Spleen (tissue), 11 donors: ENCODE measurements around the gene PLXNA2. TPM values are rescaled to one million over a fixed set of nuclear protein-coding genes. Genes with fewer than 3 reads are reported as not detected.

Source experiments
- DNase-seq: peaks from one replicate; pipeline ENCODE4 v3.0.0-alpha.2; 2020
- H3K27ac ChIP-seq, 8 donors: fragments of 200-600 bp; sonication (generic) in 7 of 8; 1 replicate in 4 of 8; 2 replicates in 4 of 8; pipeline versions ENCODE4 v1.5.0 to v1.8.0; 2016 to 2021; ENCODE audit warnings: inconsistent platforms in 4 of 8, mild to moderate bottlenecking in 4 of 8, moderate library complexity in 1 of 8
- H3K27me3 ChIP-seq, 7 donors: fragments of 200-600 bp; sonication (generic) in 6 of 7; replicated peaks in 1 of 7; 1 replicate in 4 of 7; 2 replicates in 3 of 7; pipeline versions ENCODE4 v1.5.0 to v1.8.0; 2016 to 2021; ENCODE audit warnings: inconsistent platforms in 3 of 7, mild to moderate bottlenecking in 1 of 7
- H3K36me3 ChIP-seq, 6 donors: fragments of 200-600 bp; sonication (generic) in 5 of 6; 1 replicate in 4 of 6; 2 replicates in 2 of 6; pipeline versions ENCODE4 v1.5.0 to v1.8.0; 2016 to 2021; ENCODE audit warnings: inconsistent platforms in 2 of 6
- H3K4me1 ChIP-seq, 6 donors: fragments of 200-600 bp; sonication (generic) in 5 of 6; 1 replicate in 3 of 6; 2 replicates in 3 of 6; pipeline versions ENCODE4 v1.5.0 to v1.8.0; 2016 to 2021; ENCODE audit warnings: inconsistent platforms in 3 of 6
- H3K4me3 ChIP-seq, 8 donors: fragments of 200-600 bp; sonication (generic) in 7 of 8; 1 replicate in 4 of 8; 2 replicates in 4 of 8; pipeline versions ENCODE4 v1.5.0 to v1.8.0; 2016 to 2021; ENCODE audit warnings: inconsistent platforms in 4 of 8, mild to moderate bottlenecking in 4 of 8, moderate library complexity in 2 of 8
- H3K9me3 ChIP-seq, 8 donors: fragments of 200-600 bp; sonication (generic) in 7 of 8; 1 replicate in 4 of 8; 2 replicates in 4 of 8; pipeline versions ENCODE4 v1.5.0 to v1.8.0; 2016 to 2021; ENCODE audit warnings: inconsistent platforms in 4 of 8
- POLR2A ChIP-seq, 3 donors: fragments of 450-650 bp; IDR thresholded peaks; one replicate each; pipeline ENCODE4 v1.5.1; 2017; ENCODE audit warnings: antibody characterized with exemption in 3 of 3, mild to moderate bottlenecking in 1 of 3
- POLR2AphosphoS5 ChIP-seq, 3 donors: sonication (generic); formaldehyde crosslinking; IDR thresholded peaks; one replicate each; pipeline ENCODE4 v1.5.1; 2017; ENCODE audit warnings: antibody characterized with exemption in 3 of 3
- WGBS, 5 donors: extraction: QIAGEN DNeasy Blood & Tissue Kit in 3 of 5; methylation state at CpG; one replicate each; pipeline versions ENCODE4 v1.1.5 to v1.1.7; 2013 to 2018; 5-methylcytosine and 5-hydroxymethylcytosine counted together
- intact Hi-C: fragments of 100-400 bp; cut with DNase I; formaldehyde crosslinking; loops from one replicate; pipeline ENCODE4 v1.15.0; 2023; ENCODE audit warnings: low total_unique reads
- polyA plus RNA-seq, 3 donors: library from polyadenylated mRNA; stranded (reverse); fragments of 200-250 nt; gene quantifications; one replicate each; pipeline ENCODE4 v1.2.1, GENCODE V29; 2013
- total RNA-seq, 7 donors: library from RNA; depleted of rRNA in 3 of 7; stranded (reverse); fragments of >200 nt in 3 of 7; fragmentation: NEBNext Ultra II Directional in 4 of 7; extraction: Animal tissue kit (Norgen Biotek cat#: 25700) in 4 of 7; gene quantifications; one replicate each; pipeline versions ENCODE4 v1.1.0 to v1.2.1, GENCODE V29; 2016 to 2021
- TF ChIP-seq, protein P1 (sequence below), 11 experiments: fragments of 200-600 bp in 7 of 11; fragments of 450-650 bp in 4 of 11; sonication (generic) in 4 of 11; IDR thresholded peaks in 8 of 11; conservative IDR thresholded peaks in 3 of 11; 1 replicate in 7 of 11; 2 replicates in 4 of 11; pipeline versions ENCODE4 v1.4.0 to v1.8.0; 2016 to 2021; ENCODE audit warnings: antibody characterized with exemption in 11 of 11, inconsistent platforms in 4 of 11, mild to moderate bottlenecking in 1 of 11
- donor health status: healthy with polysubstance abuse.
- donor health status: DM: no; HTN: no; CAD: no; lungs with moderate emphysema.
- donor health status: DM: no; HTN: no; CAD: no.
- donor health status: Bipolar disorder and iron deficiency.
- donor health status: healthy.
- donor health status: DM: no; HTN: no; CAD: no.
- donor health status: DM: yes; HTN: yes; CAD: no.

The PLXNA2 gene
- total and polyA plus RNA-seq, 10 donors: 0.93 to 16.9 (median 7.0) TPM

- 89 to 95% (median 91%) methylated on average over 10 of the region's 10 CpGs for WGBS, 5 donors
- no peak overlapping the region for H3K27ac ChIP-seq
- no peaks in the 10 kb centered on the region for H3K27me3 ChIP-seq
- H3K36me3 ChIP-seq: no peaks in the 10 kb centered on the region
- H3K9me3 ChIP-seq: no peaks in the 10 kb centered on the region
- H3K4me1 ChIP-seq: peaks cover 0 to 19% (median 9%) of the 10 kb centered on the region in 6 donors
- TF ChIP-seq POLR2AphosphoS5 (IDR thresholded peaks at IDR 0.05) (no peak), POLR2A (IDR thresholded peaks at IDR 0.05) (no peak)
- TF ChIP-seq, protein P1, sequence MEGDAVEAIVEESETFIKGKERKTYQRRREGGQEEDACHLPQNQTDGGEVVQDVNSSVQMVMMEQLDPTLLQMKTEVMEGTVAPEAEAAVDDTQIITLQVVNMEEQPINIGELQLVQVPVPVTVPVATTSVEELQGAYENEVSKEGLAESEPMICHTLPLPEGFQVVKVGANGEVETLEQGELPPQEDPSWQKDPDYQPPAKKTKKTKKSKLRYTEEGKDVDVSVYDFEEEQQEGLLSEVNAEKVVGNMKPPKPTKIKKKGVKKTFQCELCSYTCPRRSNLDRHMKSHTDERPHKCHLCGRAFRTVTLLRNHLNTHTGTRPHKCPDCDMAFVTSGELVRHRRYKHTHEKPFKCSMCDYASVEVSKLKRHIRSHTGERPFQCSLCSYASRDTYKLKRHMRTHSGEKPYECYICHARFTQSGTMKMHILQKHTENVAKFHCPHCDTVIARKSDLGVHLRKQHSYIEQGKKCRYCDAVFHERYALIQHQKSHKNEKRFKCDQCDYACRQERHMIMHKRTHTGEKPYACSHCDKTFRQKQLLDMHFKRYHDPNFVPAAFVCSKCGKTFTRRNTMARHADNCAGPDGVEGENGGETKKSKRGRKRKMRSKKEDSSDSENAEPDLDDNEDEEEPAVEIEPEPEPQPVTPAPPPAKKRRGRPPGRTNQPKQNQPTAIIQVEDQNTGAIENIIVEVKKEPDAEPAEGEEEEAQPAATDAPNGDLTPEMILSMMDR (IDR thresholded peaks at IDR 0.05 in 8 of 11, conservative IDR thresholded peaks at IDR 0.05 in 3 of 11): no peak
- intact Hi-C loops: no loop called here
- DNase-seq: no peak
- H3K4me3 ChIP-seq: no peak overlapping the region
Measured at GRCh38 chr1:208224192-208224713, 19.9 kb downstream of the PLXNA2 start.

- TF ChIP-seq POLR2AphosphoS5 (IDR thresholded peaks at IDR 0.05) (no peak), POLR2A (IDR thresholded peaks at IDR 0.05) (no peak)
- TF ChIP-seq, protein P1 (IDR thresholded peaks at IDR 0.05 in 8 of 11, conservative IDR thresholded peaks at IDR 0.05 in 3 of 11): no peak
- Histone ChIP-seq H3K4me1 (peaks cover 0 to 25% (median 11%) of the 10 kb centered on the region in 6 donors), H3K9me3 (no peaks in the 10 kb centered on the region), H3K27me3 (no peaks in the 10 kb centered on the region), H3K36me3 (no peaks in the 10 kb centered on the region), H3K4me3 (no peak overlapping the region), H3K27ac (no peak overlapping the region)
- intact Hi-C loops: no loop called here
- DNase-seq: no peak
- 60 to 86% (median 73%) methylated on average over 8 of the region's 8 CpGs for WGBS, 5 donors
Measured at GRCh38 chr1:208223136-208223535, 21.0 kb downstream of the PLXNA2 start.

GRCh38 chr1:208222376-208223126, 21.6 kb downstream of the PLXNA2 start:
- Histone ChIP-seq H3K27ac (no peak overlapping the region), H3K27me3 (no peaks in the 10 kb centered on the region), H3K9me3 (no peaks in the 10 kb centered on the region), H3K4me1 (peaks cover 0 to 25% (median 11%) of the 10 kb centered on the region in 6 donors), H3K4me3 (no peak overlapping the region), H3K36me3 (peaks cover 0 to 2% (median 0%) of the 10 kb centered on the region in 6 donors)
- WGBS, 5 donors: 88 to 92% (median 88%) methylated on average over 14 of the region's 14 CpGs
- TF ChIP-seq POLR2A (IDR thresholded peaks at IDR 0.05): no peak
- TF ChIP-seq, protein P1 (IDR thresholded peaks at IDR 0.05 in 8 of 11, conservative IDR thresholded peaks at IDR 0.05 in 3 of 11): no peak
- TF ChIP-seq POLR2AphosphoS5 (IDR thresholded peaks at IDR 0.05): no peak
- DNase-seq: no peak
- intact Hi-C loops: no loop called here

DNA sequence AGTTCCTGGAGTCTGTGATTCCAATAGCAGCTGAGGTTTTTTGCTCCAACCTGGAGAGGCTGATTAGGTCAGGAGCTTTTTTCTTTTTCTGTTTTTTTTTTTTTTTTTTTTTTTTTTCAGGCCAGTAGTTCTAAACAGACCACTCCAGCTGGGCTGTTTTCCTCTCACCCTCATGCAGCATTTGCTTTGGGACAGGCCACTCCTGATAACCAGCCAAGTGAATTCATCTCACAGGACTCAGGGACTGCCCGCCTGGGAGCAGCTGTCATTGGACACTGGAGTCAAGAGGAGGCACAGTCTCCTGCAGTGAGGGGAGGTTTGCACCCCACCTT, 22.9 kb downstream of the PLXNA2 start:
- H3K4me3 ChIP-seq: no peak overlapping the region
- no peaks in the 10 kb centered on the region for H3K27me3 ChIP-seq
- WGBS, 5 donors: 78 to 96% (median 93%) methylated on average over 1 of the region's 1 CpG
- DNase-seq: no peak
- H3K36me3 ChIP-seq: peaks cover 0 to 15% (median 5%) of the 10 kb centered on the region in 6 donors
- intact Hi-C loops: no loop called here
- H3K4me1 ChIP-seq: peaks cover 0 to 25% (median 11%) of the 10 kb centered on the region in 6 donors
- no peak overlapping the region for H3K27ac ChIP-seq
- no peaks in the 10 kb centered on the region for H3K9me3 ChIP-seq
- no peak for TF ChIP-seq POLR2AphosphoS5 (IDR thresholded peaks at IDR 0.05)
- TF ChIP-seq, protein P1 (IDR thresholded peaks at IDR 0.05 in 8 of 11, conservative IDR thresholded peaks at IDR 0.05 in 3 of 11): no peak
- TF ChIP-seq POLR2A (IDR thresholded peaks at IDR 0.05): no peak
